ENCODE results near the gene ICAM4. TPM values are rescaled to one million over a fixed set of nuclear protein-coding genes. Genes with fewer than 3 reads are reported as not detected.

Gene ICAM4
- total RNA-seq, 4 donors from 2014 or later = 0.29 to 0.78 (median 0.66) TPM; not detected in 1

DNA sequence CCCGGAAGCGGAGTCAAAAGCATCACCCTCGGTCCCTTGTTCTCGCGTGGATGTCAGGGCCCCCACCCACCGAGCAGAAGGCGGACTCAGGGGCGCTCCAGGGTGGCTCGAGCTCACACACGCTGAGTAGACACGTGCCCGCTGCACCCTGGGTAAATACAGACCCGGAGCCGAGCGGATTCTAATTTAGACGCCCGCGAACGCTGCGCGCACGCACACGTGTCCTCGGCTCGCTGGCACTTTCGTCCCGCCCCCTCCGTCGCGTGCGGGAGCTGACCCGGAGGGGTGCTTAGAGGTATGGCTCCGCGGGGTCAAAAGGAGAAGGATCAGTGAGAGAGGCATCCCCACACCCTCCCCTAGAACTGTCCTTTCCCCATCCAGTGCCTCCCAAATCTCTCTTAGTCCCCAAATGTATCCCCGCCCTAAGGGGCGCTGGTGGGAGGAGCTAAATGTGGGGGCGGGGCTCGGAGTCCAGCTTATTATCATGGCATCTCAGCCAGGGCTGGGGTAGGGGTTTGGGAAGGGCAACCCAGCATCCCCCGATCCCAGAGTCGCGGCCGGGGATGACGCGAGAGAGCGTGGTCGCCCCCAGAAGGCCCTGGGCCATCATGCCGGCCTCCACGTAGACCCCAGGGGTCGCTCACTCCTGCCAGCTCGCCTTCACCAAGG lies 2.5 kb downstream of the ICAM4 start:
- intact Hi-C loops (cut with DNase I) = no loop called here
- 2% methylated on average over 40 of the region's 50 CpGs for WGBS
- Histone ChIP-seq H3K9me3 (no peaks in the 10 kb centered on the region), H3K27ac (replicated peaks in 1 of 4) (no peak overlapping the region), H3K36me3 (peaks cover 6 to 18% (median 11%) of the 10 kb centered on the region in 4 donors), H3K4me1 (peaks cover 66 to 88% (median 80%) of the 10 kb centered on the region in 4 donors), H3K4me3 (peak overlapping the region; percentile 34 to 60 (median 47)), H3K27me3 (peaks cover 16 to 98% (median 74%) of the 10 kb centered on the region in 4 donors)
- no peak for DNase-seq (ENCODE audit: extremely low spot score)
- TF ChIP-seq, protein P1, sequence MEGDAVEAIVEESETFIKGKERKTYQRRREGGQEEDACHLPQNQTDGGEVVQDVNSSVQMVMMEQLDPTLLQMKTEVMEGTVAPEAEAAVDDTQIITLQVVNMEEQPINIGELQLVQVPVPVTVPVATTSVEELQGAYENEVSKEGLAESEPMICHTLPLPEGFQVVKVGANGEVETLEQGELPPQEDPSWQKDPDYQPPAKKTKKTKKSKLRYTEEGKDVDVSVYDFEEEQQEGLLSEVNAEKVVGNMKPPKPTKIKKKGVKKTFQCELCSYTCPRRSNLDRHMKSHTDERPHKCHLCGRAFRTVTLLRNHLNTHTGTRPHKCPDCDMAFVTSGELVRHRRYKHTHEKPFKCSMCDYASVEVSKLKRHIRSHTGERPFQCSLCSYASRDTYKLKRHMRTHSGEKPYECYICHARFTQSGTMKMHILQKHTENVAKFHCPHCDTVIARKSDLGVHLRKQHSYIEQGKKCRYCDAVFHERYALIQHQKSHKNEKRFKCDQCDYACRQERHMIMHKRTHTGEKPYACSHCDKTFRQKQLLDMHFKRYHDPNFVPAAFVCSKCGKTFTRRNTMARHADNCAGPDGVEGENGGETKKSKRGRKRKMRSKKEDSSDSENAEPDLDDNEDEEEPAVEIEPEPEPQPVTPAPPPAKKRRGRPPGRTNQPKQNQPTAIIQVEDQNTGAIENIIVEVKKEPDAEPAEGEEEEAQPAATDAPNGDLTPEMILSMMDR (IDR thresholded peaks at IDR 0.05) = no peak
- no peak for TF ChIP-seq POLR2AphosphoS5 (IDR thresholded peaks at IDR 0.05)
- TF ChIP-seq EP300 (IDR thresholded peaks at IDR 0.05) = no peak
- no peak for TF ChIP-seq POLR2A (IDR thresholded peaks at IDR 0.05; ENCODE audit: low read depth)

DNA sequence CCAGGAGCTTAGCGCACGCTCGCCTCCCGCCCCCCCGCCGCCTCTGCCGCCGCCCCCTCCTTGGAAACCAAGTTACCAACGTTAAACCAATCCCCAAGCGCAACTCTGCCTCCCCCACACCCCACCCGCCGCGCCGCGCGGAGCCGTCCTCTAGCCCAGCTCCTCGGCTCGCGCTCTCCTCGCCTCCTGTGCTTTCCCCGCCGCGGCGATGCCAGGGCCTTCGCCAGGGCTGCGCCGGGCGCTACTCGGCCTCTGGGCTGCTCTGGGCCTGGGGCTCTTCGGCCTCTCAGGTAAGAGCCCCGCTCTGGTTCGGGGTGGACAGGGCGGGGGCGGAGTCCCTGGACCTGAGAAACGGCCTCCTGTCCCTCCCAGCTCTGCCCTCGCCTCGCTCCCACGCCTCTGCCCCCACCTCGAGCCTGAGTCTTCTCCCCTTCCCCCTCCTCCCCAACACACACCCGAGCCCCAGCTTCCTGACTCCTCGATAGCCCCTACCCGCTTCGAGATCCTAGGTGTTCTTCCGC lies 3.1 kb downstream of the ICAM4 start, which contains the start of gene ICAM5:
Gene ICAM5 (plus strand): TSS at position 117 of the 521 bp plus-strand sequence. CDS start 92 bp downstream, at position 209.
- Histone ChIP-seq H3K9me3 (no peaks in the 10 kb centered on the region), H3K4me3 (peak within 1 kb of the TSS; percentile 39 to 60 (median 47)), H3K4me1 (peaks cover 66 to 94% (median 82%) of the 10 kb centered on the region in 4 donors), H3K27ac (replicated peaks in 1 of 4) (no peak within 1 kb of the TSS), H3K27me3 (peaks cover 16 to 98% (median 80%) of the 10 kb centered on the region in 4 donors), H3K36me3 (peaks cover under 1 to 12% (median 5%) of the 10 kb centered on the region in 4 donors)
- intact Hi-C loops (cut with DNase I) = no loop called here
- no peak for TF ChIP-seq EP300 (IDR thresholded peaks at IDR 0.05)
- no peak for TF ChIP-seq POLR2A (IDR thresholded peaks at IDR 0.05; ENCODE audit: low read depth)
- TF ChIP-seq POLR2AphosphoS5 (IDR thresholded peaks at IDR 0.05) = no peak
- TF ChIP-seq, protein P1 (IDR thresholded peaks at IDR 0.05) = no peak
- 2% methylated on average over 9 of the region's 45 CpGs for WGBS
- no peak for DNase-seq (ENCODE audit: extremely low spot score)

DNA sequence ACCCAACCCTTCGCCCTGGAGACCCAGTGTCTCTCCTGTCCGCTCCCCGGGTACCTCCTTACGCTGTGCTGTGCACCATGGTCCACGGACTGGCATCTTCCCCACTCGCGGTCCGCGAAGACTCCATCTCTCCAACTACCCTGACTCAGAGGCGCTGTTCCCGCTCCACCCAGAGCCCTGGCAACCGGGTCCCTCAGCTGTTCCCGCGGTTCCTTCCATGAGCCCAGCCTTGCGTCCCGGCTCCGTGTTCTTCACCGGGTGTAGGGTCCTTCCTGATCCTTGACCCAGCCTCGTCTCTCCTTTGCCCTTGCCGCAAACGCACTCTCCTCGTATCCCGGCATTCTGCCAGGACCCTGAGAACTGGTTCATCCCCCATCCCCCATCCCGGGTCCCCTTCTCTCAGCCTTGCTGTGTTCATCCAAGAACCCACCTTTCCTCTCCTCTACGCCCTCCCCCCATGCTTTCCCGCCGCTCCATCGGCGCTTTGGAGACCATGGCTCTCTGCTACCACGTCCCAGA lies 3.7 kb downstream of the ICAM4 start:
- intact Hi-C loops (cut with DNase I) = no loop called here
- Histone ChIP-seq H3K4me3 (peak overlapping the region; percentile 39 to 60 (median 47)), H3K9me3 (no peaks in the 10 kb centered on the region), H3K4me1 (peaks cover 71 to 99% (median 87%) of the 10 kb centered on the region in 4 donors), H3K36me3 (peaks cover 0 to 7% (median 2%) of the 10 kb centered on the region in 4 donors), H3K27ac (replicated peaks in 1 of 4) (no peak overlapping the region), H3K27me3 (peaks cover 16 to 98% (median 85%) of the 10 kb centered on the region in 4 donors)
- no peak for TF ChIP-seq POLR2AphosphoS5 (IDR thresholded peaks at IDR 0.05)
- no peak for TF ChIP-seq POLR2A (IDR thresholded peaks at IDR 0.05; ENCODE audit: low read depth)
- no peak for TF ChIP-seq EP300 (IDR thresholded peaks at IDR 0.05)
- TF ChIP-seq, protein P1 (IDR thresholded peaks at IDR 0.05) = no peak
- WGBS = 1% methylated on average over 30 of the region's 30 CpGs
- DNase-seq (ENCODE audit: extremely low spot score) = no peak

DNA sequence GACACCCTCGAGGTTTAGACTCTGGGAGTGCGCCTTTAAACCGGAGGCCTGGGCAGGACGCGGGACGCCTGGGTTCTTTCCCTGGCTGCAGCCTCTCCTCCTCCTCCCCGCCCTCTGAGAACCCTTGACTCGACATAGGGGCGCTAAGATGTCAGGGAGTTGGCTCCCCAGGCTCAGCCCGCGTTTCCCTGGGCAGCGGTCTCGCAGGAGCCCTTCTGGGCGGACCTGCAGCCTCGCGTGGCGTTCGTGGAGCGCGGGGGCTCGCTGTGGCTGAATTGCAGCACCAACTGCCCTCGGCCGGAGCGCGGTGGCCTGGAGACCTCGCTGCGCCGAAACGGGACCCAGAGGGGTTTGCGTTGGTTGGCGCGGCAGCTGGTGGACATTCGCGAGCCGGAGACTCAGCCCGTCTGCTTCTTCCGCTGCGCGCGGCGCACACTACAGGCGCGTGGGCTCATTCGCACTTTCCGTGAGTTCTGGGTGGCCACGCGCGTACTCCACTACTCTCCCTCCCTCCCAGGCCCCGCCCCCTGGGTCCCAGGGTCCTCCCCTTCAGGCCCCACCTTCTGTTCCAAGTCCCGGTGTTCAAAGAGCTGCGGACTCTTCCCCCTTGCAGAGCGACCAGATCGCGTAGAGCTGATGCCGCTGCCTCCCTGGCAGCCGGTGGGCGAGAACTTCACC lies 4.3 kb downstream of the ICAM4 start:
- H3K4me3 ChIP-seq = peak overlapping the region; percentile 39 to 60 (median 47)
- WGBS = 2% methylated on average over 27 of the region's 57 CpGs
- H3K27ac ChIP-seq (replicated peaks in 1 of 4) = no peak overlapping the region
- H3K27me3 ChIP-seq = peaks cover 16 to 98% (median 91%) of the 10 kb centered on the region in 4 donors
- DNase-seq (ENCODE audit: extremely low spot score) = no peak
- TF ChIP-seq, protein P1 (IDR thresholded peaks at IDR 0.05) = no peak
- TF ChIP-seq EP300 (IDR thresholded peaks at IDR 0.05) (no peak), POLR2A (IDR thresholded peaks at IDR 0.05; ENCODE audit: low read depth) (no peak), POLR2AphosphoS5 (IDR thresholded peaks at IDR 0.05) (no peak)
- intact Hi-C loops (cut with DNase I) = no loop called here
- H3K4me1 ChIP-seq = peaks cover 70 to 99% (median 91%) of the 10 kb centered on the region in 4 donors
- H3K9me3 ChIP-seq = no peaks in the 10 kb centered on the region
- H3K36me3 ChIP-seq = peaks cover 0 to 1% (median 0%) of the 10 kb centered on the region in 4 donors

All from esophagus muscularis mucosa (tissue), 4 donors.